Measurements from ENCODE around the gene PBX1.
A peak's percentile ranks its signal among the peaks of the same experiment; 100 is the strongest.

The PBX1 gene

GRCh38 chr1:164702664-164703063 is 143.7 kb downstream of the PBX1 start:
- ATAC-seq, result no peak

DNA sequence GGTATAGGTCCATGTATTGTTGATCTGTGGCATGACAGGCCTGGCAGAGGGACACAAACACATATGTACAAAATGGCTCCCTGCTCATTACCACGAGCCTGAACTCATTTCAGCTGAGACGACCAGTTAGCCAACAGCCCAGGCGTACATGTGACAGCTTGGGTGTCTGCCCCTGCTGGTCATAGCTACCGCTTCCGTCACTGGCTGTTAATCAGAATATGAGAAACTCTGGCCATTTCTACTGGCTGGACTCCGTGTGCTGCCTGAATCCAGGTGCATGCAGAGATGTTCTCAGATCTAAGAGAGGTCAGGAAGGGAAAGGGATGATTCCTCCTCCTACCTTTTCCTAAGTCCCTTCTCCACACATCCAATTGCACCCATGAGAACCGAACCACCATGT is 144.5 kb downstream of the PBX1 start:
- ATAC-seq, result no peak

DNA sequence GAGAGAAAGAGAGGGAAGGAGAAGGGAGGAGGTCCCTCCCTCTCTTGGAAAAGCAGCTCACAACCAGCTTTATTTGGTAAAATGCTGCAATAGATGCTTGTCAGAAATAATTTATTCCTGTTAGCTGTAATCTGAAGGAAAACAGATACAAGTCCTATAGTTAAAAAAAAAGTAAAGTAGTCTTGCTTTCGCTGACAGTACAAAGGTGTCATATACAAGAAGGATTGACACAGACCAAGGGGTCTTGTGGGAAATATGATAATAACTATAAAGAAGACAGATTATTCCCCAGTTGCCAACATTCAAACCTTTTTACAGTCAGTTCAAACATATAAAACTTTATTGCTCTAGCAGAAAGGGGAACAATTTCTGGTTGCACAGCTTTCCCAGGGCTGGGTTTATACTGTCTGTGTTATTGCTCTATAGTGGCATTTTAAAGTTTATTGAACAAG is 145.0 kb downstream of the PBX1 start:
- no peak for ATAC-seq

GRCh38 chr1:164704954-164705353 is 146.0 kb downstream of the PBX1 start:
- ATAC-seq, result no peak

GRCh38 chr1:164706606-164706987 is 147.6 kb downstream of the PBX1 start:
- no peak for ATAC-seq

DNA sequence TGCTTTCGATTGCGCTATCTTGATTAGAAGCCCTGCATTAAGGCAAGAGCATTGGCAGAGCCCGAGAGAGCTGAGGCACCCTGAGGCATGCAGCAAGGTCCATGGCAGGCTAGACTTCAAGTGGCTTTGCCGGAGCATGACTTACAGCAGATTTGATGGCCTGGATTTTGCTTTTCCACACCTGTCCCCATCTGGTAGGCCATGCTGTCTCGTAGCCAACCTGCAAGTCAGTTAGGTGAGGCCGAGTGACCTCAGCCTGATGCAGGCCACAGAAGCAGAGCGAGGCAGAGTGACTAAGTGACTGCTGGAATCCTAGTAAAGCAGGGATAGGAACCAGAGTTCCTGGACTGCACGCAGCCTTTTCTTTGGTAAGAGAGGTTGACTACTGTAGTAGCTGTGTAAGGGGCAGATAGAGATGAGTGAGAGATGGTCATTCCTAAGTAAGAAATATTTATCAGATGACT is 148.9 kb downstream of the PBX1 start:
- ATAC-seq, result no peak

DNA sequence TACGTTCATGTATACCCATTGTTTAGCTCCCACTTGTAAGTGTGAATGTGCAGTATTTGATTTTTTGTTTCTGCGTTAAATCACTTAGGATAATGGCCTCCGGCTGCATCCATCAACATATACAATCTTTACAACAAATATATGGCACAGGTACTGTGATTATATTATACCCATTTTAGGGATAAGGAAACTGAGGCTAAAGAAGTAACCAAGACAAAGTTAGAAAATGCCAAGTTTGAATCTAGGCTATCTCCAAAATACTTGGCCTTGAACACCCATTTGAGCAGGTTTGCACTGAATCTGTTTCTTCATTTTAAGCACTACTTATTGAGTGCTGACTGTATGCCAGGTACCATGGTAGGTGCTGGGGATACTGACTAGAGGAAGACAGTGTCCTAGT is 149.6 kb downstream of the PBX1 start:
- ATAC-seq, result no peak

GRCh38 chr1:164709126-164709525 is 150.1 kb downstream of the PBX1 start:
- no peak for ATAC-seq

- ATAC-seq, result no peak
Measured at GRCh38 chr1:164709541-164710278, 150.7 kb downstream of the PBX1 start.

- no peak for ATAC-seq
Measured at GRCh38 chr1:164712131-164713036, 153.4 kb downstream of the PBX1 start.

DNA sequence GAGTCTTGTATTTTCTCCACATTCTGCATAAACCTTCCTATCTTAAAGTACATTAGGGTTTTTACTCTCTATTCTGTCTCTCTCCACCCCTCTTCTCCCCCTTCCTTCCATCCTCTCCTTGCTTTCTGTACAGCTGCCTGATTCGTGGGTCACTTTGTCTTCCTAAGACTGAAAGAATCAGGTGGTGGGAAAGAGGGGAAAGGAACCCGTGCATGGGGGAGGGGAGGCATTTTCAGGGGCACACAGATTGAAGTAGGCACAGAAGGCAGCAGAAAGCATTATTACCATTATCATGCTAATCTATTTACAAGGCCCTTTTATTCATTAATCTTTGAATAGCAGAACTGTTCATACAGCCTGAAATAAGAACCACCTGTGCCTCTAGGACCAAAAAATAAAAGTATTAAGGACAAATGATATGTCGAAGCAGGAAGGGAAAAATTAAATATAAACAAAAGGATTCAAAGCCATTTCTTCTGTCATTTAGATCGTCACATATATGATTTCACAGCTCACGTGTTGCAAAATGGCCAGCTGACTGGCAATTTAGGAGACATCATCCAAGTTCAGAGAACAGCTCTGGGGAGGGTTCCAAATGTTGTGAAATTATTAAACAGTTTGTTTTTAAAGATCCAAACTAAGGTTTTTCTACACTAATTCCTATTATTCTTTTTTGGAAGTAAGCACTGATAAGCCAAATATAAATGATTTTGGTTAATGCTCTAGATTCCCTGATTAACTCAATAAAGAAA is 154.6 kb downstream of the PBX1 start:
- no peak for ATAC-seq

GRCh38 chr1:164716992-164717703 is 158.2 kb downstream of the PBX1 start:
- ATAC-seq, result peak in 1 of 2 donors; percentile 32

DNA sequence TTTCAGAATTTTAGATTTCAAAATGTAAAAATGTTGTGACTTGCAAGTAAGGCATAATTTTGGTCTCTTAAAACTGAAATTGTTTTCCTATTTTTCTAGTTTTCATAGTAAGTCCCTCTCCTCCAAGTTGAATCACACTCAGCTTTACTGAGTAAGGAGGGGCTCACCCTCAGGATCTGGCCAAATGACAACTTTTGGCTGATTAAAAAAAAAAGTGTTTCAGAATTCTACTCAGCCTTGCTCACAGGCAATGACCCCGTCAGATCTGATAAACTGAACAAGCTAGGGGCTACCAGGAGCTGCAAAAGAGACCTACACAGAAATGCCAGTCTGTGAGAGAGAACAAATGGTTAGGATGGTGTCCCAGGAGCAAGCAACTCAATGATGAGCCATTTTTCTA is 159.8 kb downstream of the PBX1 start:
- ATAC-seq, result no peak

DNA sequence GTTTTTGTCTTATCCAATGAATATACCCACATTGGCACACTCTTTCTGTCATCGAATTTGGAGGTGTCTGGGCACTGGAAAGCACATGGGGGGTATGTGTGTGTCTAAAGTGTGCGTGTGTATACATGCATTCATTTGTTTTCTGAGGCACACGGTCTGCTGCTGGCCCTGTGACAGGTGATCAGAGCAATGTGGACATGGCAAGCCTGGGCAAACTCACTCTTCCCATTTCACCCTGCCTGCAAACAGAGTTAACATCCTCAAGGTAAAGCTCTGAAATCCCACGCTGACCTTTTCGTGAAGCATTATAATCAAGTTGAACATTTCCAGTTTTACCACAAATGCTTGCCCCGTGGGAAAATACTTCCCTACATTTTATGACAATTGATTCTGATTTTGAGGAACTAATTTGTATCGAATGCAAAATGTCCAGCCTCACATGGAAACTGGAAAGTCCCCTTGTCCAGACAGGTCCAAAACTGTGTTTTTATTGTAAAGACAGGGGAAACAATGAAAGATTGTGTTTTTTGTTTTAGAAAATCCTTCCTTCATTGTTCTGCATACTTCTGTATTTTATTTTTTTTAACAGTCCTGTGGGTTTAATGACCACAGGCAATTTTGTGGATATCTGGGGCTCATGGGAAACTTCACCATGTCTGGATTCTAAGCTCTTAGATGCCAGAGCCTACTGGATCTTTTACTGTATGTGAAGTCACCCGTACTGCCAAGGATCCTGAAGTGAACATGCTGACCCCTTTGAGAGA is 160.9 kb downstream of the PBX1 start:
- no peak for ATAC-seq

GRCh38 chr1:164720440-164721227 is 161.7 kb downstream of the PBX1 start:
- no peak for ATAC-seq

DNA sequence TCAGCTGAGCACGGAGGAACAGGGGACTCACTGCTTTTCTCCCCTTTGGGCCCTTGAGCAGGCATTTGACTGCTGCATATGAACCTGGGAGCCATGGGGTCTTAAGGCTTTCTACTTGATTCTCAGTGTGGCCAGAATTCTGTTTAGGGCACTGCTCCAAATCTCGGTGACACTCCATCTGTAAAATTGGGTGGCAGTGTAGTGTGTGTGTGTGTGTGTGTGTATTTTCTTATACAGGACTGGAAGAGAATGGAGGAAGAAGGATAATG is 162.2 kb downstream of the PBX1 start:
- ATAC-seq, result no peak

DNA sequence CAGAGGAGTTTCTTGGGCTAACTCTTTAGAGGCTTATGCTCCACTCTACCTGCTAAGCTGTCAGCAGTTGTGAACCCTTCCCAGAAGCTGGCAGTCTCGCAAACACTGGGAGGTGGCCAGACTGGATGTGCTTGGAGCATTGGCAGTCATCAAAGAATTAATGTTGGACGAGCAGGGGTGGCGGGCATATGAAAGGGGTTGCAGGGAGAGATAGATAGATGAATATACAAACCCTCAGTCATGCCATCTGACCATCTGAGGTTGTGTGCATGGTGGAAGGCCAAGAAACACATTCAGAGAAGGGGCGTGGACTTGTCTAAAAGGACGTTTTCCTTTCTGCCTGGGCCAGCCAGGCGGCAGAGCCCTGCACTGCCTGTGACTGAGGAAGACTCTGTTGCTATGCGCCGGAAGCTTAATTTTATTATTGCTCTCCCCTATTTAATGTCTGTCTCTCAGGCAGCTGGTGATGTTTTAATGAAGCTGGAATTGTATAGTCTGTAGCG is 164.4 kb downstream of the PBX1 start:
- ATAC-seq, result no peak

DNA sequence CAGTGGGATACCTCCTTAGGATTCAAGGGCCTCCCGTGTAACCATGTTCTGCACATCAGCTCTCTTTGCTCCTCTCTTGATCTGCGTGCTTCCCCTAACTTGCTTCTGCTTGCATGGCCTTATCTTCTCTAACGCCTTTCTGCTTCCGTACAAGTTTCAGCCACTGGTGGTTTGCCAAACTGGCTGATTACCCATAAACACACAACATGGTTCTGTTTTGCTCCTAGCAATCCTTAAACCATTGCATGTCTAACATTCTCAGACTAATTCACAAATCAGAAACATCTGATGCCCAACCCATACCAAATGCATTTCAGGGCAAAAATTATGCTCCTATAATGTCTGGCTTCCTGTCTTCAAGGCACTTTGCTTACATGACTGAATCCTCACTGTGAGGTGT is 166.4 kb downstream of the PBX1 start:
- no peak for ATAC-seq

DNA sequence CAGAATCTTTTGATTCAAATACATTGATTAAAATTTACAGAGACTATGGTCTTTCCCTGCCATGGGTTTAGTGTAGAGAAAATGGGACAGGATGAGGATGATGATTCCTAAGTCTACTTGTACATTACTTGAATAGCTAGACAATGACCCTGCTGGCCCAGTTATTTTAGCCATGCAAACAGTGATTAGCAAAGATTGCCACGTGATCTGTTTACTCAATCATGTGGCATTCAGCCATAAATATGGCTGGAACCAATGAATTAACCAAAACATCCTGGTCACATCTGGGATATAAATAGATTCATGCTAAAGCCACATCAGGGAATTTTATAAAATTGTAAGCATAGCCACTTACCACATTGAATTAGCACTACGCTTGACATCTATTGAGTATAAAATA is 167.3 kb downstream of the PBX1 start:
- ATAC-seq, result no peak

DNA sequence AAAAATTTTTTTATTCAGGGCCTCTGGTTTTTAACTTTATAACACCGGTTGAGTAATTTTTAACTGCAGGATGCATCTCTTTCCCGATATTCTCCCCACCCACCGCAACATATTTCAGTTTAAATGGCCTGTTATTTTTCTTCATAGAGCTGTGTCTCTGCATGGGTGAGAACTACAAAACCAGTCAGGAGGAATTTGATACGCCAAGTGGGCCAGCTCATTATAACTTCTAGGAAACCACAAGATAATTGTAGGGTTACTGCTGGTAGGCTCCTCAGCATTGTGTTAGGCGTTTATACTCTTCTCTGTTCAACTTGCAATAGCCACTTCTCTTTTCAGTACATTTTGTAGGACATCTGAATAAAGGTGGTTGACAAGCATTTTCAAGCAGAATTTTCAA is 169.7 kb downstream of the PBX1 start:
- no peak for ATAC-seq

Data from activated CD4-positive, CD25-positive, alpha-beta regulatory T cell treated with anti-CD3 and anti-CD28 coated beads, Interleukin-2, amount 50 U/mL, for 24 hours (primary cell).